Tibial artery (tissue), 4 donors: Measurements from ENCODE around the gene COL4A5.

ENCODE experiments used
- DNase-seq, 2 donors: peaks; one replicate each; pipeline ENCODE4 v3.0.0-alpha.2; 2019
- H3K27ac ChIP-seq, 2 donors: fragments of 200-600 bp; sonication (generic) in 1 of 2; 1 replicate in 1 of 2; 2 replicates in 1 of 2; pipeline ENCODE4 v1.5.1; 2018 to 2019; ENCODE audit warnings: mild to moderate bottlenecking in 1 of 2
- H3K27me3 ChIP-seq, 2 donors: fragments of 200-600 bp; sonication (generic) in 1 of 2; one replicate each; pipeline versions ENCODE4 v1.5.1 to v1.6.0; 2016 to 2019
- H3K36me3 ChIP-seq, 3 donors: fragments of 200-600 bp; sonication (generic) in 2 of 3; one replicate each; pipeline ENCODE4 v1.5.1; 2016 to 2019; ENCODE audit warnings: mild to moderate bottlenecking in 2 of 3
- H3K4me1 ChIP-seq, 4 donors: fragments of 200-600 bp; sonication (generic) in 2 of 4; 1 replicate in 3 of 4; 2 replicates in 1 of 4; pipeline ENCODE4 v1.5.1; 2016 to 2019
- H3K4me3 ChIP-seq, 2 donors: fragments of 200-600 bp; sonication (generic) in 1 of 2; 1 replicate in 1 of 2; 2 replicates in 1 of 2; pipeline ENCODE4 v1.5.1; 2018 to 2019; ENCODE audit warnings: mild to moderate bottlenecking in 2 of 2
- H3K9me3 ChIP-seq, 3 donors: fragments of 200-600 bp; sonication (generic) in 1 of 3; one replicate each; pipeline ENCODE4 v1.5.1; 2016 to 2019
- CTCF ChIP-seq, 2 experiments: fragments of 200-600 bp in 1 of 2; fragments of 450-650 bp in 1 of 2; IDR thresholded peaks; one replicate each; pipeline ENCODE4 v1.5.1; 2017 to 2019; ENCODE audit warnings: antibody characterized with exemption in 2 of 2, mild to moderate bottlenecking in 1 of 2, moderate library complexity in 1 of 2
- intact Hi-C: fragments of 100-400 bp; cut with DNase I; formaldehyde crosslinking; loops from one replicate; pipeline ENCODE4 v1.15.0; 2023; ENCODE audit warnings: low total_unique reads

COL4A5 gene

GRCh38 chrX:108584617-108585211 is 145.1 kb downstream of the COL4A5 start:
- intact Hi-C loops: no loop called here
- H3K4me1 ChIP-seq: no peaks in the 10 kb centered on the region
- no peaks in the 10 kb centered on the region for H3K27me3 ChIP-seq
- H3K36me3 ChIP-seq: no peaks in the 10 kb centered on the region
- DNase-seq: no peak
- TF ChIP-seq CTCF (IDR thresholded peaks at IDR 0.05): no peak
- no peaks in the 10 kb centered on the region for H3K9me3 ChIP-seq
- no peak overlapping the region for H3K27ac ChIP-seq
- no peak overlapping the region for H3K4me3 ChIP-seq

DNA sequence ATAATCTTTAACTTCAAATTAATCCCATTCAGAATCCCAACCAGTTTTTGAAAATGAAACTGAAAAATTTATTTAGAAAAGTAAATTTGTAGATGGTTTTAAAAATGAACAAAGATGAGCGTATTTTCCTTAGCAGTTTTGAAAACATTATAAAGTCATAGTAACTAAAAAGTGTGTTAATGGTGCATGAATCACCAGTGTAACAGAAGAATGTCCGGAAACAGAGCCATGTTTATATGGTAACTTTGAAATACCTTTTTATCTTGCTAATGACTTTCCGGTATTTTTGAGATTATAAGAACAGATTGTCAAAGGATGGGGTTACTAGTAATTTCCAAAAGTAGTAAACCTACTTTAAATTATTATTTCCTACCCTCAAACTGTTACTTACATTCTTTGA is 150.9 kb downstream of the COL4A5 start:
- no peaks in the 10 kb centered on the region for H3K9me3 ChIP-seq
- H3K4me1 ChIP-seq: no peaks in the 10 kb centered on the region
- DNase-seq: no peak
- no peak for TF ChIP-seq CTCF (IDR thresholded peaks at IDR 0.05)
- intact Hi-C loops: no loop called here
- H3K27ac ChIP-seq: no peak overlapping the region
- peaks cover 0 to 6% (median 0%) of the 10 kb centered on the region in 3 donors for H3K36me3 ChIP-seq
- H3K27me3 ChIP-seq: no peaks in the 10 kb centered on the region
- H3K4me3 ChIP-seq: no peak overlapping the region

DNA sequence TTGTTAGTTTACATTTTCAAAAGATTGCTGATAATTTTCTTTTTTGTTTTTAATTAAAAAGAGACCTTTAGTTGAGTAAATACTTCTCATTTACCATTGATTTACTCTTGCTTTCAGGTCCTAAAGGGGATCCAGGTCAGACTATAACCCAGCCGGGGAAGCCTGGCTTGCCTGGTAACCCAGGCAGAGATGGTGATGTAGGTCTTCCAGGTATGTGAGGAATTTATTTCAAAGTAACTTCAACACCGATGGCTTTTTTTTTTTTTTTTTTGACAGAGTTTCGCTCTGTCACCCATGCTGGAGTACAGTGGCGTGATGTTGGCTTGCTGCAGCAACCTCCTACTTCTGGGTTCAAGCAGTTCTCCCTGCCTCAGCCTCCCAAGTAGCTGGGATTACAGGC is 161.6 kb downstream of the COL4A5 start:
- no peak for TF ChIP-seq CTCF (IDR thresholded peaks at IDR 0.05)
- H3K4me1 ChIP-seq: no peaks in the 10 kb centered on the region
- intact Hi-C loops: no loop called here

DNA sequence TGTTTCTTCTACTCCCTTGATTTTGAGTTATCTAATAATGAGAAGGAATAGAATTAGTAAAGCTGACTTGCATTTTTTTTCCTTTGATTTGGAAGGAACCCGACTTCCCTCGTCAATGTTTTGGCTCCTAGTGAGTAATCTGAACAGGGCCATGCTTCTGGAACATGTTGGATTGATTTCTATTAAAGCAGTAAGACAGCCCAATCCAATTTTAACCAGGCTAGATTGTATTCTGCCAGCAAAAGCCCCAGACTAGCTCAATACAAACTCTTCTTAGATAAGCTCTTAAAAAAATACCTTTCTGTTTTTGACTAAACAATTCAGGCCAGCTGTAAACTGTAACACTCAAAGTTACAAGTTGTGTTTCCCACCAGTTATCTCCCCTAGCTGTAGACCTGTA is 170.5 kb downstream of the COL4A5 start:
- Histone ChIP-seq H3K4me3 (no peak overlapping the region), H3K27ac (no peak overlapping the region), H3K36me3 (peaks cover 0 to 5% (median 0%) of the 10 kb centered on the region in 3 donors), H3K27me3 (no peaks in the 10 kb centered on the region), H3K9me3 (no peaks in the 10 kb centered on the region), H3K4me1 (no peaks in the 10 kb centered on the region)
- intact Hi-C loops: no loop called here
- no peak for TF ChIP-seq CTCF (IDR thresholded peaks at IDR 0.05)
- no peak for DNase-seq

More for the DNA sequence above, 161.6 kb downstream of the COL4A5 start:
- Histone ChIP-seq H3K36me3 (peaks cover 0 to 6% (median 0%) of the 10 kb centered on the region in 3 donors), H3K9me3 (no peaks in the 10 kb centered on the region), H3K4me3 (no peak overlapping the region), H3K27me3 (no peaks in the 10 kb centered on the region), H3K27ac (no peak overlapping the region)
- DNase-seq: no peak

DNA sequence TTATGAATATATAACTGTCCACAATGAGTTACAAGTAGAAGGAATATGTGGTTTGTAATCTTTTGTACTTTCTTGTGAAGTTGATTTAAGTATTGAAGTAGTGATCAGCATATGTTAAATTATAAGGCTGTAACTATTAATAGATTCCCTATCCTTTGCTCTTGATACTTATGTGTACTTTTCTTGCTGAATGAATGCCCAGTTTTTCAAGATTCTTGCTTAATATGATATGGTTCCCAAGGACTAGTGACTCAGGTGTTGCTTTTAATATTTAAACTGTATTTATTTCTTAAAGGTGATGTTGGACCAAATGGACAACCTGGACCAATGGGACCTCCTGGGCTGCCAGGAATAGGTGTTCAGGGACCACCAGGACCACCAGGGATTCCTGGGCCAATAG is 175.0 kb downstream of the COL4A5 start:
- Histone ChIP-seq H3K4me3 (no peak overlapping the region), H3K9me3 (no peaks in the 10 kb centered on the region), H3K36me3 (no peaks in the 10 kb centered on the region), H3K27me3 (no peaks in the 10 kb centered on the region), H3K27ac (no peak overlapping the region), H3K4me1 (no peaks in the 10 kb centered on the region)
- intact Hi-C loops: no loop called here
- no peak for TF ChIP-seq CTCF (IDR thresholded peaks at IDR 0.05)
- DNase-seq: no peak

DNA sequence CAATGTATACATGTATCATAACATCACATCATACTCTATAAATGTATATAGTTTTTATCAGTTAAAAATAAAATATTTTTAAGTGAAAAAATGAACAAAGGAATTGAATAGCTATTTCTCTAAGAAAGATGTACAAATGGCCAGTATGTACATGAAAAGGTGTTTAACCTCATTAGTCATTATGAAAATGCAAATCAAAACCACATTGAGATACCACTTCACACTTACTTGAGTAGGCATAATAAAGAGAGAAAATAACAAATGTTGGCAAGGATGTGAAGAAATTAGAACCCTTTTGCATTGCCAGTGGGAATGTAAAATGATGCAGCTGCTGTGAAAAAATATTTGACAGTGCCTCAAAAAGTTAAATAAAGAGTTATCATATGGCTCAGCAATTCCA is 201.2 kb downstream of the COL4A5 start:
- Histone ChIP-seq H3K36me3 (peaks cover 0 to 7% (median 0%) of the 10 kb centered on the region in 3 donors), H3K27me3 (no peaks in the 10 kb centered on the region), H3K4me3 (no peak overlapping the region), H3K4me1 (no peaks in the 10 kb centered on the region), H3K9me3 (peaks cover 0 to 17% (median 0%) of the 10 kb centered on the region in 3 donors), H3K27ac (no peak overlapping the region)
- intact Hi-C loops: no loop called here
- no peak for DNase-seq
- TF ChIP-seq CTCF (IDR thresholded peaks at IDR 0.05): no peak
